Omental fat pad (tissue), 4 donors: ENCODE results near the gene PAN3. TPM values are rescaled to one million over a fixed set of nuclear protein-coding genes. Genes with fewer than 3 reads are reported as not detected.
A peak's percentile ranks its signal among the peaks of the same experiment; 100 is the strongest.

Experiments used
- ATAC-seq: fragments of 150-250 bp; one replicate; pipeline ENCODE4 v1.9.1; 2016; ENCODE audit warnings: mild to moderate bottlenecking, moderate library complexity; ENCODE audit not compliant: low FRiP score
- DNase-seq: peaks from one replicate; pipeline ENCODE4 v3.0.0-alpha.2; 2019; ENCODE audit warnings: low spot score
- total RNA-seq, 4 donors: library from RNA; depleted of rRNA; stranded (reverse); fragments of >200 nt; gene quantifications; one replicate each; pipeline ENCODE4 v1.1.0, GENCODE V29; 2016
- TF ChIP-seq, protein P1 (sequence below), 3 donors: fragments of 450-650 bp; IDR thresholded peaks; one replicate each; pipeline ENCODE4 v1.5.1; 2016 to 2017; ENCODE audit warnings: antibody characterized with exemption in 3 of 3, mild to moderate bottlenecking in 3 of 3, moderate library complexity in 2 of 3

Gene PAN3
- total RNA-seq, 4 donors from 2014 or later = 28.5 to 59.0 (median 29.5) TPM

DNA sequence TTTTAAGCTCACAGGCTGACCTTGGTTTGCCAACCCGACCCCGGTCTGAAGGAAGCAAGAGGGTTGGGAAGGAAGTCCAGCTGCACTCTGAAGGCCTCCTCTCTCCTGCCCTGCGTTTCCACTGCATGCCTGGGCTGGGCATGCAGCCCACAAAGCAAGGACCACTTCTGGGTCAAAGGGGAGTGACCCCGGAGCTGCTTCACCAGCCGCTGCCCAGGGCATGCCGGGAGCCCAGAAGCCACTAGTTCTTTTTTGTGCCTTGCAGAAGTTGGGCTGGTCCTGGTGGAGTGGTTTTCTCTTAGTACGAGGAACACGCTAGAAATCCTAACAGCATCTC lies 189.9 kb downstream of the PAN3 start:
- DNase-seq (no peak), ATAC-seq (no peak)

DNA sequence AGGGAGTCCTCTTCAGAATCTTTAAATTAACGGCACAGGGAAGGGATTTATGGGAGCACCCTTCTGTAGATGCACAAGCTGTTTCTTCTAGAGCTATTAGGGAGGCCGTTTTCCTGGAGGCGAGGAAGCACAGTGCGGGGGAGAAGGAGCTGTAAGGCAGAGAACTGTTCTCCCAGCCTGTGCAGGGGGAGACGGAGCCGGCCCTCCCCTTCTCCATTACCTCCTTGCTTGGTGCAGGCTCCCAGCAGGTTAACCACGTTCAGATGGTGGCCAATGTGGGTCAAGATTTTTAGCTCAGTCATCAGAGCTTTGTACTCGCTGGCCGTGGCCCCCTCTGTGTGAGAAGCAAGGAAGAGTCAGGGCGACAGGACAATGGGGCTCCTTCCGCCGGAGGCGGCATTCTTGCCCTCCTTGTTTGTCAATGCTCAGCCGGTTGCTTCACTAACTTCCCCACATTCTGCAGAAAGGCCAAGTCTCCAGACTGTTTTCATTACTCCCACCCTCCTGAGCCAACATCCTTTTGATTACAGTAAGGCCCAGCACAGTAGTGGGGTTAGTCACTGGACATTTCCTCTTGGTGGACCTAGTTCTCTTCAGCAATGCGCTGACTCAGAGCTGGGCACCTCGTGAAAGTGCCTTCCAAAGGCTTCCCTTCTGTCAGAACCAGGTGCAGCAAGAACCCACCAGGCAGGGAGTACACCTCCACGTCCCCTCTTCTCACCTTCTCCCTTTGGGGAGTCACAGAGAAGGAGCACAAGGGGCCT lies 191.2 kb downstream of the PAN3 start:
- TF ChIP-seq, protein P1, sequence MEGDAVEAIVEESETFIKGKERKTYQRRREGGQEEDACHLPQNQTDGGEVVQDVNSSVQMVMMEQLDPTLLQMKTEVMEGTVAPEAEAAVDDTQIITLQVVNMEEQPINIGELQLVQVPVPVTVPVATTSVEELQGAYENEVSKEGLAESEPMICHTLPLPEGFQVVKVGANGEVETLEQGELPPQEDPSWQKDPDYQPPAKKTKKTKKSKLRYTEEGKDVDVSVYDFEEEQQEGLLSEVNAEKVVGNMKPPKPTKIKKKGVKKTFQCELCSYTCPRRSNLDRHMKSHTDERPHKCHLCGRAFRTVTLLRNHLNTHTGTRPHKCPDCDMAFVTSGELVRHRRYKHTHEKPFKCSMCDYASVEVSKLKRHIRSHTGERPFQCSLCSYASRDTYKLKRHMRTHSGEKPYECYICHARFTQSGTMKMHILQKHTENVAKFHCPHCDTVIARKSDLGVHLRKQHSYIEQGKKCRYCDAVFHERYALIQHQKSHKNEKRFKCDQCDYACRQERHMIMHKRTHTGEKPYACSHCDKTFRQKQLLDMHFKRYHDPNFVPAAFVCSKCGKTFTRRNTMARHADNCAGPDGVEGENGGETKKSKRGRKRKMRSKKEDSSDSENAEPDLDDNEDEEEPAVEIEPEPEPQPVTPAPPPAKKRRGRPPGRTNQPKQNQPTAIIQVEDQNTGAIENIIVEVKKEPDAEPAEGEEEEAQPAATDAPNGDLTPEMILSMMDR (IDR thresholded peaks at IDR 0.05) = no peak
- ATAC-seq (peak; percentile 76), DNase-seq (no peak)

More for the DNA sequence above, 189.9 kb downstream of the PAN3 start:
- TF ChIP-seq, protein P1 (IDR thresholded peaks at IDR 0.05) = no peak

DNA sequence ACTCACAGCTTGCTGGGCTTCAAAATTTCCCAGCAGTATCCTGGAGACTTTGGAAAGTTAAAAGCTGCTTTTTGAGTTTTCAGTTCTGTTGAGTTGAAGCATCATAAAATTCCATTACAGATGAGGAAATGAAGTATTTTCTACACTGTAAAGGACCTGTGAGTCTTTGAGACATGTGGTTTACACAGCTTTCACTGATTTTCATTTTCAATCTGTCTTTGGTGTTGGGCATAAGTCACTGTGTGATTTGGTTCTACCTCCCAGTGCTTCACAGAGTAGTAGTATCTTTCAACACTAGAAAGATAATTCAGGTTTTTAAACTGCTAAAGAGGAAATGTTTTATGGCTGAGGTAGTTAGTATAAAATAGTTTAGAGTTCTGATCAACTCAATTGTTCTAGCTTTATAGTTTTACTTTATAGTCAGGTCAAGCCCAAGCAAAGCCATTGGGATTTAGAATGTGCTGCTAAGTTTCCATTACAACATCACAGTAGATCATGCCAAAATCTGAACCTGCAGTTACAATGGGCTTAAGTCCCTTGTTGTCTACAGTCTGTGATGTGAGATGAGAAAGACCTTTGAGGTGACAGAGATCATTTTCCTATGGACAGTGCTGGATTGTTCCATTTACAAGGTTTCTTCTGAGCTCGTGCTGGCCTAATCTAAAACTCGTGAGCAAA lies 195.0 kb downstream of the PAN3 start:
- DNase-seq = no peak
- no peak for ATAC-seq
- TF ChIP-seq, protein P1 (IDR thresholded peaks at IDR 0.05) = no peak

DNA sequence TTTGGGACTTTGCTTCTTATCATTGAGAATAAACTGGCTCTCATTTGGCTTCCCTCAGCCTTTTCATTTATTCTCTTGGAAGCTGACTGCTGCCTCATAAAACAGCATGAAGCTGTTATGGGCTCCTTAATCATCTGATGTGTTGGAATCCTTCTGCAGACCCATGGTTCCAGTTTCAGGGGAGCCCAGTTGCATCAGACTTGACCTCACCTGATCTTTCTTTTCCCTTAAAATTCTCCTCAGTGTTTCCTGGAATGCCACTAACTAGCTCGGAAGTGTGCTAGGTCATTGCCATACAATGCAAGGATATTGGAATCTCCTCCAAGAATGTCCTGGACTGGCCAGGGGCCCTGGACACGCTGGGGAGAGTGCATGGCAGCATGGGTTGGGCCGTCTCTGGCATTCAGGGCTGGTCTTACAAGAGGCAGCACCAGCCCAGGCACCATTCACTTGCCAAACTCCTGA lies 197.9 kb downstream of the PAN3 start:
- TF ChIP-seq, protein P1 (IDR thresholded peaks at IDR 0.05) = no peak
- ATAC-seq (no peak), DNase-seq (no peak)

DNA sequence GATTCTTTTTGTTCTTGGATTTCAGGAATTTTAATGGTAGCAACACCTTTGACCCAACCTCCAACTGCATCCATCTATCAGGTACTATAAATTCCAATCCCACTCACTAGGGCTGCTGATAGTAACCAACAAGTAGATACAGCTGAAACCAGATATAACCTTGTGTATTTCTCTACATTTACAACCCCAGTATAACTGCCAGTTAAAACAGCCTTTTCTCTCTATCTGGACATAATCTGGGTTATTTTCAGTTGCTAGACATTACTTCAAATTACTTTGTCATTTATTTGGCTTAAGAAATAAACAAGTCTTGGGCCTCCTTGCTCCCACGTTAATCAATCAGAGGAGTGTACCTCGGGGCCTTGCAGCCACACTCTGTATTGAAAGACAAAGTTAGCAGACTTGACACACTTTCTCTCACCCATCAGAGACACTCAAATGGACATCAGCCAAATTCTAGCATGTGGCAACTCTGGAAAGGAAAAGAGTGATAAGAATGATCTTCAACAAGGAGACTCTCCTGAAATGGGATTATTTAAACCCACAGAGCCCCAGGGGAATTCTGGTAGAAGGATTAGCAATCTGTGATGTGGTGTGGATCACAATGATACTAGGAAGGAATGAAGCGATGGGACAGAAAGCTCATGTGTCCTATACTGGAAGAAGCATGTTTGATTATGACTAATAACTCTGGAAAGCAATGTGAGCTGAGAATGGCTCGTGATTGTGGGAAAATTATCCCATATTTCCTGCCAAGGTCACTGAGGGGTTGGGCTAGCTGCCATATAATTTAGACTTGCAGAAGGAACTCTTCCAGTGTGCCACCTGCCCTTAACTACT lies 199.0 kb downstream of the PAN3 start:
- DNase-seq = no peak
- no peak for ATAC-seq
- TF ChIP-seq, protein P1 (IDR thresholded peaks at IDR 0.05) = no peak

DNA sequence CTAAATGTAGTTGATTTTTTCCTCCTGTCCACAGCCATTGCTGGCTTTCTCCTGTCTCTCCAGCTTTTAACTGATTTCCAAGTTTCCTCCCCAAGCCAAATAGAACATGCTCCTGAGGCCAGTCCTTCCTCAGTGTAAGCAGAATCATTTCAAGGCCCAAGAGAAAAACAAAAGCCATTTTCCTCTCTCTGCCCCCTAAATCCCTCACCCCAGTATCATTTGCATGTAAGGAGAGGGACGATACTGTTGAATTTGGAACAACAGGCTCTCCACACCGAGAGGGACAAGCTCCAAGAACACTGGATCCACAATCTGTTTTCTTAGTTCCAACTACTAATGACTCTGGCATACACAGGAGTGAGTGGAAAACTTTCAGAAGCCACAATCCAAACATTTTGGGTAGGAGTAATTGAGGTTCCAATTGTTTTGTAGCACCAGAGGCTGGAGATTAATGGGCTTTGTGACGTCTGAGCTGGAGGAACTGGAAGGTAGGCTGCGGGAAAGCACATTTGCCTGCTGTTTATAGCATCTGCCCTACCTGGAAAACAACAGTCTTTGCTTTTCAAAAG lies 199.7 kb downstream of the PAN3 start:
- TF ChIP-seq, protein P1 (IDR thresholded peaks at IDR 0.05) = no peak
- ATAC-seq (no peak), DNase-seq (no peak)
